Mesodermal cell (in vitro differentiated cells): ENCODE data around the gene ATXN7L3B.

Source experiments
- H3K27ac ChIP-seq: 2 replicates; pipeline ENCODE4 v1.7.0; 2013; ENCODE audit warnings: mild to moderate bottlenecking, low read depth, low read length, moderate library complexity; ENCODE audit not compliant: severe bottlenecking
- H3K36me3 ChIP-seq: 2 replicates; pipeline ENCODE4 v1.7.1; 2013; ENCODE audit warnings: mild to moderate bottlenecking, low read length, moderate library complexity; ENCODE audit not compliant: control insufficient read depth, insufficient read depth
- H3K4me1 ChIP-seq: one replicate; pipeline ENCODE4 v1.7.1; 2013; ENCODE audit warnings: mild to moderate bottlenecking, low read length; ENCODE audit not compliant: insufficient read depth, control insufficient read depth, poor library complexity, severe bottlenecking
- H3K4me3 ChIP-seq: 2 replicates; pipeline ENCODE4 v1.7.0; 2013; ENCODE audit warnings: low read length, control low read depth, mild to moderate bottlenecking; ENCODE audit not compliant: insufficient read depth, poor library complexity, severe bottlenecking; ENCODE audit errors: extremely low read depth
- H3K9me3 ChIP-seq: 2 replicates; pipeline ENCODE4 v1.7.1; 2013; ENCODE audit warnings: mild to moderate bottlenecking, low read length, moderate library complexity; ENCODE audit not compliant: control insufficient read depth
- WGBS, 2 experiments: methylation state at CpG; one replicate each; pipeline ENCODE4 v1.1.5; 2013; ENCODE audit warnings: missing lambda C conversion rate in 2 of 2; ENCODE audit not compliant: insufficient coverage in 2 of 2; 5-methylcytosine and 5-hydroxymethylcytosine counted together

The ATXN7L3B gene

GRCh38 chr12:74551291-74551690 lies 13.7 kb downstream of the ATXN7L3B start:
- Histone ChIP-seq H3K4me3 (no peak overlapping the region), H3K36me3 (no peaks in the 10 kb centered on the region), H3K27ac (no peak overlapping the region), H3K9me3 (no peaks in the 10 kb centered on the region), H3K4me1 (no peaks in the 10 kb centered on the region)
- 88% methylated on average over 1 of the region's 3 CpGs; no CpG with 5 or more reads in 1 of the 2 experiments for WGBS, 2 experiments

GRCh38 chr12:74552201-74552600 lies 14.6 kb downstream of the ATXN7L3B start:
- H3K4me3 ChIP-seq = no peak overlapping the region
- 67% methylated on average over 1 of the region's 2 CpGs; no CpG with 5 or more reads in 1 of the 2 experiments for WGBS, 2 experiments
- no peaks in the 10 kb centered on the region for H3K9me3 ChIP-seq
- no peaks in the 10 kb centered on the region for H3K36me3 ChIP-seq
- no peaks in the 10 kb centered on the region for H3K4me1 ChIP-seq
- no peak overlapping the region for H3K27ac ChIP-seq

GRCh38 chr12:74559728-74560127 lies 22.1 kb downstream of the ATXN7L3B start:
- H3K27ac ChIP-seq = no peak overlapping the region

GRCh38 chr12:74563927-74564326 lies 26.3 kb downstream of the ATXN7L3B start:
- Histone ChIP-seq H3K27ac (no peak overlapping the region), H3K9me3 (no peaks in the 10 kb centered on the region), H3K4me1 (no peaks in the 10 kb centered on the region), H3K36me3 (no peaks in the 10 kb centered on the region), H3K4me3 (no peak overlapping the region)

More at GRCh38 chr12:74559728-74560127, 22.1 kb downstream of the ATXN7L3B start:
- Histone ChIP-seq H3K4me3 (no peak overlapping the region), H3K4me1 (no peaks in the 10 kb centered on the region), H3K9me3 (no peaks in the 10 kb centered on the region), H3K36me3 (no peaks in the 10 kb centered on the region)
- WGBS, 2 experiments = 56 to 86% methylated on average over 2 of the region's 2 CpGs

GRCh38 chr12:74578486-74578885 lies 40.9 kb downstream of the ATXN7L3B start:
- Histone ChIP-seq H3K4me3 (no peak overlapping the region), H3K36me3 (no peaks in the 10 kb centered on the region), H3K9me3 (no peaks in the 10 kb centered on the region), H3K27ac (no peak overlapping the region), H3K4me1 (no peaks in the 10 kb centered on the region)
- 92% methylated on average over 2 of the region's 2 CpGs; no CpG with 5 or more reads in 1 of the 2 experiments for WGBS, 2 experiments

- no peaks in the 10 kb centered on the region for H3K36me3 ChIP-seq
- no peak overlapping the region for H3K4me3 ChIP-seq
- no peak overlapping the region for H3K27ac ChIP-seq
- WGBS, 2 experiments = 85 to 100% methylated on average over 1 of the region's 1 CpG
- H3K9me3 ChIP-seq = no peaks in the 10 kb centered on the region
- no peaks in the 10 kb centered on the region for H3K4me1 ChIP-seq
Observed at GRCh38 chr12:74579446-74579845, 41.8 kb downstream of the ATXN7L3B start.

- no CpG with 5 or more reads among the region's 1 CpG for whole genome bisulfite sequencing, 2 experiments
- H3K27ac ChIP-seq = no peak overlapping the region
- H3K4me1 ChIP-seq = no peaks in the 10 kb centered on the region
- no peak overlapping the region for H3K4me3 ChIP-seq
- no peaks in the 10 kb centered on the region for H3K36me3 ChIP-seq
- H3K9me3 ChIP-seq = no peaks in the 10 kb centered on the region
Observed at GRCh38 chr12:74579981-74580380, 42.3 kb downstream of the ATXN7L3B start.

GRCh38 chr12:74581439-74581838 lies 43.8 kb downstream of the ATXN7L3B start:
- WGBS, 2 experiments = no CpG with 5 or more reads among the region's 2 CpGs
- no peak overlapping the region for H3K27ac ChIP-seq

GRCh38 chr12:74584483-74585062 lies 46.9 kb downstream of the ATXN7L3B start:
- no peak overlapping the region for H3K27ac ChIP-seq
- H3K4me1 ChIP-seq = no peaks in the 10 kb centered on the region
- H3K9me3 ChIP-seq = no peaks in the 10 kb centered on the region
- H3K4me3 ChIP-seq = no peak overlapping the region
- no peaks in the 10 kb centered on the region for H3K36me3 ChIP-seq
- WGBS, 2 experiments = 71 to 89% methylated on average over 1 to 3 of the region's 3 CpGs

More at GRCh38 chr12:74581439-74581838, 43.8 kb downstream of the ATXN7L3B start:
- Histone ChIP-seq H3K9me3 (no peaks in the 10 kb centered on the region), H3K4me1 (no peaks in the 10 kb centered on the region), H3K4me3 (no peak overlapping the region), H3K36me3 (no peaks in the 10 kb centered on the region)

- Histone ChIP-seq H3K36me3 (no peaks in the 10 kb centered on the region), H3K9me3 (no peaks in the 10 kb centered on the region), H3K4me1 (no peaks in the 10 kb centered on the region), H3K27ac (no peak overlapping the region), H3K4me3 (no peak overlapping the region)
- 87 to 92% methylated on average over 2 to 4 of the region's 4 CpGs for WGBS, 2 experiments
Observed at GRCh38 chr12:74586251-74586650, 48.6 kb downstream of the ATXN7L3B start.
